ENCODE data around the gene TAGLN2.
A peak's percentile ranks its signal among the peaks of the same experiment; 100 is the strongest.
"Not testable (repeated sequence)": the region's sequence is repeated elsewhere in the genome, so short reads cannot be mapped to it uniquely, and the experiment has no call there.

TAGLN2 gene

DNA sequence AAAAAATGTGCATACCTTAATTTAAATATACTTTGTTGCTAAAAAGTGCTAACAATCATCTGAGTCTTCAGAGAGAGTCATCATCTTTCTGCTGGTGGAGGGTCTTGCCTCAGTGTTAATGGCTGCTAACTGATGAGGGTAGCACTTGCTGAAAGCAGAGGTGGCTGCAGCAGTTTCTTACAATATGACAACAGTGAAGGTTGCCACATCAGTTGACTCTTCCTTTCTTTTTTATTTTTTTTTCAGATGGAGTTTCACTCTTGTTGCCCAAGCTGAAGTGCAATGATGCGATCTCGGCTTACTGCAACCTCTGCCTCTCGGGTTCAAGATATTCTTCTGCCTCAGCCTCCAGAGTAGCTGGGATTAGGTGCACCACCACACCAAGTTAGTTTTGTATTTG is 22.8 kb downstream of the TAGLN2 start:
- DNase-seq (ENCODE audit: low read depth in 1 of 2, low spot score in 1 of 2), result no peak

DNA sequence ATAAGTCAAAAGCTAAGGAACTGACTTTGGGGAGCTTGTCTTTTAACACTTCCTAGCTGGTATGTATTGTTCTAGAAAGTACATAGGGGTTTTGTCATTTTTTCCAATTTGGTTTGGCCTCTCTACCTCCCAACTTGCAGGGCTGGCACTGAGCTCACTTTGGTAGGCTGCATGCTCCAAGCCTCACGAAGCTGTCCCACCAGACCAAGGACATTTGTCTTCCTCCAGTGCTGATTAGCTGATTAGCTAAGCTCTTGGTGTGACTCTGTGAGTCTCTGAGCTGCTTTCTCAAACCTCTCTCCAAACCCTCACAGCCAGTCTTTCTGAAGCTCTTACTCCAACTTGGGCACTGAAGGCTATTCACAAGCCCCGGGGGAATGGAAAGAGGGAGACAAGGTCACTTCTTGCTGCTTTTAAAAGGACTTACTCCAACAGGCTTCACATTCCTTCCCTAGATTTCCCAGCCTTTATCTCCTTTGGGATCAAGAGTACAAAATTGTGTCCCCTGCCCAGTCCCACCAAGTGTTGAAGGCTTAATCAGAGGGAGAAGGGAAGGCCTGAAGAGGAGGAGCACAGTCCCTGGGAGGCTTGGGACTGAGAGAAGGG is 24.4 kb downstream of the TAGLN2 start:
- no peak for DNase-seq (ENCODE audit: low read depth in 1 of 2, low spot score in 1 of 2)

DNA sequence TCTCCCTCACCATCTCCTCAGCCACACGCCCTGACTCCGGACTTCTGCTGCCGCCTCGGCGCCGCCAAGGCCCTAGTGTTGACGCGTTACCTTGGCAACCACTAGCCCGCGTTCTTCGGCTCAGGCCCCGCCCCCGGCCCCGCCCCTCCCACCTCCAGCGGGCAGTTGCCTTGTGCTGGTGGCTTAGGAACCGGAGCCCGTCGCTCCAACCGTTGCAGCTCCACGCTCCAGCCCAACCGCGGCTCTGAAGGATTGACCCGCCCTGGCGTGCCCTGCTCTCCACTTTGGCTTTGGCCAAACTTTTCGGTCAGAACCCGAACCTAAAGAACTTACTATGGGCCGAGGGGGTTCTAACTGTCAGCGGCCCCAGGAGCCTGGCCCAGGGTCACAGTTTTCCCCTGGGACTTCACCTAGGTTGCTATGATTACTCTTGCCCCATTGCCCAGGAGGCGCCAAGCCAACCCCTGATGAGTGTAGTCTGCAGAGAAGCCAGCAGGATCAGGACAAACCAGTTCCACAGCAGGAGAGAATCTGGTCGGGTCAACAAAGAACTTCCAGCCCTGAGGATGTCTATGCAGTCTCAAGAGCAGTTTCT is 25.1 kb downstream of the TAGLN2 start, which contains the start of gene CFAP45:
CFAP45 (minus strand) TSS at position 80 of the 595 bp plus-strand sequence; CDS start at position 13, 67 bp downstream.
- DNase-seq (ENCODE audit: low read depth in 1 of 2, low spot score in 1 of 2), result no peak

DNA sequence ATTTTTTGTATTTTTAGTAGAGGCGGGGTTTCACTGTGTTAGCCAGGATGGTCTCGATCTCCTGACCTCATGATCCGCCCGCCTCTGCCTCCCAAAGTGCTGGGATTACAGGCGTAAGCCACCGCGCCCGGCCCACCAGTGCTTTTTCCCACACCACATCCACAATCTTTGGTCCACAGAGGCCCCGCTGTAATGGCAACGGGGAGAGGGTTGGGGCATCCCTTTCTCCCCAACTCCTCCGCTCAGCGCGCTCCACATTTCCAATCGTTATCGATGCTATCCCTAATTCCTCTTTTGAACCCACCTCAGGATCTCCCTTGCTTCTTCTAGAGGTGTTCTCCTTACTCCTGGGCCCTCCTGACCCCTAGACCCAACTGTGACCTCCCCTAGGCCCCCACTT is 25.7 kb downstream of the TAGLN2 start:
- DNase-seq (ENCODE audit: low read depth in 1 of 2, low spot score in 1 of 2), result not testable (repeated sequence)

DNA sequence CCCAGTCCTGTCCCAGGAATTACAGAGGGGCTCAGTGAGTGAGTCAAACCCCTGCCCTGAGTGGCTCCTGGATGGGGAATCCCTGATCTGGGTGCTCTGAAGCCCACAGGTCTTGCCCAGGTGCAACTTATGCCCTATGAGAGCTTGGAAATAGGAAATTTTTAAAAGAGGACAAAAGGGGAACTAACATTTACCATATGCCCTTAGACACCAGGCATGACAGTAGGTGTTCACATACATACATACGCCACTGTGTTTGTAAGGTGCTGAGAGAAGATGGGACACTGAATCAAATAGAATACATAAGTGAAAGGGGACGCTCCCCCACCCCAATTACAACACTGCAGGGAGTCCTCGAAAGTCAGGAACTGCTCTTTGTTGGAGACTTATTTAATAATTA is 26.8 kb downstream of the TAGLN2 start:
- no peak for DNase-seq (ENCODE audit: low read depth in 1 of 2, low spot score in 1 of 2)

DNA sequence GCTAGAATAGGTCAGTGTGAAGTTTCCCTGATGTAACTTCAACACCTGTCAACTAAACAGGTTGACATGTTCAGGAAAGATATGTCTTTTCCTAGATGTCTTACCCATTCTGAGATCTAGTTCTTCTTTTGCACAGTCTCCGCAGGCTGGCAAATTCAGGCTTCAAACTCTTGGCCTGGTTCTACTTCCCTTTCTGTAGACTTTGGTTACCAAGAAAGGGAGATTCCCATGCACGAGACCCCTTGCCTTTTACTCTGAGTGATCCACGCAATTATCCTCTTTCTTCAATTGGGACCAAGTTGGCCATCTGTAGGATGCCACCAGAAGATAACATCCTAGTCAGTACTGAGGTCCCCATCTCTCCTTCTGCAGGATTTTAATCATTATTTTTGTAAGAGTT is 27.3 kb downstream of the TAGLN2 start:
- no peak for DNase-seq (ENCODE audit: low read depth in 1 of 2, low spot score in 1 of 2)

DNA sequence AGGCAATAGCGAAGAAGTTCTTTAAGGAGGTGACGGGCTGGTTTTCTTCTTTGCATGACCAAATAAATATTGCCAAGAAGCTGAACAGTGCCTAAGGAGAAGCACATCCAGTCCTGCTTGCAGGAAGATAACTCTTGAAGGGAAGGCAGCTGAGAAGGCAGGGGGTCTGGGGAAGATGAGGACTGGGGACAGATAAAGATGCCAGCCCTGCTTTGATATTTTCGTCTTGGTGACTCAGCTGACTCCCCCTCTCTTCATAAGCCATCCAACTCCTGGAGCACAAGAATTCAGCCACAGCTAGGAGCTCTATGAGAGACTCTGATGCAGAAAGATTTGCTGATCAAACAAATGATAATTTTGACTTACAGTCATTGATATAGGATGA is 28.8 kb downstream of the TAGLN2 start:
- DNase-seq (ENCODE audit: low read depth in 1 of 2, low spot score in 1 of 2), result no peak

DNA sequence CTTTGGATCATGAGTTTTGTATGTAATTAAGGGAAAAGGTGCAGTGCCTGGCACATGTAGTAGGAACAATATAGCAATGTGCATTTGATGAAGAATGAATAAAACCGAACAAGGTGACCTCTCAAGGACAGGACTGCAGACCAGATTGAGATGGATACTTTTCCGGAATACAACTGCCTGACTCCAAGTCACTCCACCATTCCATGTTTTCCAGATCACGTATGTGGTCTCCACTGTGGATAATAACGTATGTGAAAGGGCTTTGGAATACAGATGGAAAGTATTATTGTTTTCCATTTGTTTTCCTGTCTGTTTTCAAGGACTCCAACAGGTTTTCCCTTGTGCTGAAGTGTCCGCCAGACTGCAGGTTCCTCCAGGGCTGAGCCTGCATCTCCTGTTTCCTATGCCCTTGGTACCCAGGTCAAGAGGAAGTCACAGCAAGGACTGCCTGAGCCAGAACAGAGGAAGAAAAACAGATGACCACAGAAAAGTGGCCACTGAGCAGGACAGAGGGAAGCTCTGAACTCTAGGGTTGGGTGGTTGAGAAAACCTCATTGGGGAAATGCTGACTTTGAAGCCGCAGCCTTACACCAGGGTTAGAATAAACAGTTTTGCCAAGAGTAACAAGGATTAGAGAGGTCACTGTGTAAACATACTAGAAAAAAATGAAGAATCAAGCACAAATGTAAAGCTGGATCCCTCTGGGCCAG is 29.3 kb downstream of the TAGLN2 start:
- no peak for DNase-seq (ENCODE audit: low read depth in 1 of 2, low spot score in 1 of 2)

DNA sequence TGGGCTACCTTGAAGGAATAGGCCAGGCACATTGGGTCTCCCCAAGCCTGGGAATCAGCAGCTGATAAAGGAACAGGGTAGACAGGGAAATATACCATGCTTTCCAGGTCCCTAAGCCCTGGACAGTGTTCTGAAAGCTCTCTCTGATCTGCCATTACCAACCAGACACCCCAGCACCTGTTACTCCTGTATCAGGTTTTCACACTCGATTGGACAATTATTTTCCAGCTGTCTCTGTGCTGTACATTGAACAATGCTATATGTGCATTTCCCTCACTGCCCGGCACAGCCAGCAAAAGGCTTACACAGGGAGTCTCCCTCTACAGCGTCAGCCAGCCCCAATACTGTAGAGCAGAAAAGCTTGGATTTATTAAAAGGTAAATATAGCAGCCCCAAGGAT is 30.0 kb downstream of the TAGLN2 start:
- no peak for DNase-seq (ENCODE audit: low read depth in 1 of 2, low spot score in 1 of 2)

DNA sequence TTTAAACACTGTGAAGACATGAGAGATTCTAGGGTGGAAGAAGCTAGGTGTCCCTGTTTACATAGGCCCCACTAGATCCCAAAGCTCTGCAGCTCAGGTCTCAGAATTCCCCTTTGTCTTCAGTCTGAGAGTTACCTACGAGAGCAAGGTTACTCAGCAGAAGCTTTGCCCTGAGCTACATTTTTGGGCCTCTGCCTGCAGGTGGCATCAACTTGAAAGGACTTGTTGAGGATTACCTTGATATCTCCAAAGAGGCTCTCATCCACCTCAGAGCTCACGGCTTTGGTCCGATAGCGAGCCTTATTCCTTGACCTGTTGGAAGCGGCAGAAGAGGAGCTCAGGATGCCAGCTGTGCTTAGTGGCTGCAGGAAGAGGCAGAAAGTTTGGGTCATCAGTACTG is 32.4 kb downstream of the TAGLN2 start:
- no peak for DNase-seq (ENCODE audit: low read depth in 1 of 2, low spot score in 1 of 2)

DNA sequence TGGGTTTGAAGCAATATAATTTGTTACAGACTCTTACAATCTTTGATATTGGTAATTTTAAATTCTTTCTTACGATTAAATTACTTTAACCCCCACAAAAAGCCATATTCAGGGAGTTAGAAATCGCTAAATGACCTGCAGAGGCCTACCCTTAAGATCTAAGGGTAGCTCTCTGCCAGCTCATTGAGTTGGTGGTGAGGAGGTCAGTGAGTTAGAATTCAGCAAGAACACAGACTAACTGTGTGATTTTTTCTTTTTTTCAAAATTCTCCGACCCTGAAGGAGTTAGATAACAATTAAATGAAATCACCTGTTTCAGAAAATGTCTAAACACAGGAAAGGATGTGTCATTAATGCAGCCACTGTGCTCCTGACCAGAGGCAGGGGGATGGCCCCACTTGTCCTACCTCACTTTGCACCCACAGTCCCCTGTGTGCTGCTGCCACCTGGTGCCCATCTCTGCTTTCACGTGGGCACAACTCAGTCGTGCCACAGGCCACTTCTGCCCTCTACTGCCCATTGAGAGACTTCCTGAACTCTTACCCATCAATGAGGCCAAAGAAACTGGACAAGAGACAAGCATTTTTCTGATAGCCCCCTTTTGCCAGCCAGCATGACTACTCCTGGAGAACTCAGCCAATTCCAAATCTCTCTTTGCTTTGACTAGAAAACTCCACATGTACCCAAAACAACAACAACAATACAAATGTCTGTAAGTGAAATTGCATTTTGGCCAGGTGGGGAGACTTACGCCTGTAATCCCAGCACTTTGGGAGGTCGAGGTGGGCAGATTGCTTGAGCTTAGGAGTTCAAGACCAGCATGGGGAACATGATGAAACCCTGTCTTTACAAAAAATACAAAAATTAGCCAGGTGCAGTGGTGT is 33.8 kb downstream of the TAGLN2 start:
- peak; percentile 47 to 58 for DNase-seq (ENCODE audit: low read depth in 1 of 2, low spot score in 1 of 2)

DNA sequence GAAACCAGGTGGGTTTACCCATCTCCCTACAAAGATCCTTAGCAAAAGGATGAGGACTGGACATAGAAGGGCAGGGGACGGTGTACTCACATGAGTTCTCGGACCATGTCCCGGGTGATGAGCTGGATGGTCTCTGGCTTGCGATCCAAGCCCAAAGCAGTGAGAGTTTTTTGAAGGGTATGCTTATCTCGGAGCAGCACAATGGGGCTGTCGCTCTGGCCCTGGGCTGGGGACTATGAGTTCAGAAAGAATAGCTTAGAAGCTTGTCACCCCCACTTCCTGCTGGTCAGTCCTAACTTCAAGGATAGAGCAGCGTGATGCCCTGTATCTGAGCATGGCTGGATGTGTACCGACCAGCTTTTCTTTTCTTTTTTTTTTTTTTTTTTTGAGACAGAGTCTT is 34.9 kb downstream of the TAGLN2 start:
- DNase-seq (ENCODE audit: low read depth in 1 of 2, low spot score in 1 of 2), result no peak

DNA sequence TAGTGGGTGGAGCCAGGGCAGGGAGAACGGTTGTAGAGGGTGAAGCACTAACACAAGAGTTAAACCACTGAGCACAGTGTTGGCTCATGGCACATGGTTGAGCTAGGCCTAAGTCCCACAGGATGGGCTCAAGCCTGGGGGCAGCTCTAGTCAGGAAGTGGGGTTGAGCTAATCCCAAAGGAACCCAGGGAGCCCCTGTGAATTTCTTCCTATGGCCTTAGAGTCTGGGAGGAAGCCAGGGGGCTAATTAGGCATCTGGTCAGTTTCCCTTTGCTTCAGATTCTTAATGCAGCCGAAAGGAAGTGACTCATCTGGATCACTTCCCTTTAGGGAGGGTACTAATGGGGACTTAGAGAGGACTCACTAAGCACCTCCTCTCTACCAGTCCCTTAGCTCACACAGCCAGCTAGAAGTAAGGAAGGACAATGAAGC is 35.5 kb downstream of the TAGLN2 start:
- DNase-seq (ENCODE audit: low read depth in 1 of 2, low spot score in 1 of 2), result no peak

DNA sequence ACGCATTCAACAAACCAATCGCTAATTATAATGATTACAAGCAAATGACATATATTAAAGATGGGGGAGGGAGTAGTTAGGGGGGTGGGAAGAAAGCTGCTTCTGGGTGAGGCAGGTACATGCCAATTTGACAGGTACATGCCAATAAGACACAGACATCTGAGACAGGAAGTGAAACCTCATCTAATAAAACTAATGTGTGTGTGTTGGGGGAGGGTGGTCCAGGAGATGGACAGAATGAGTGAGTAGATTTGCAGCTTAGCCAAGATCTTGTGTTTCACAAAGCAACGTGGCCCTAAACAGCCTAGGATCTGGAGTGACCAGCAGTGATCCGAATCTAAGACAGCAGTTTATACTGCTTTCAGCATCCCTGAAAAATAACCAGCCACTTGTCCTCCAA is 36.1 kb downstream of the TAGLN2 start:
- no peak for DNase-seq (ENCODE audit: low read depth in 1 of 2, low spot score in 1 of 2)

DNA sequence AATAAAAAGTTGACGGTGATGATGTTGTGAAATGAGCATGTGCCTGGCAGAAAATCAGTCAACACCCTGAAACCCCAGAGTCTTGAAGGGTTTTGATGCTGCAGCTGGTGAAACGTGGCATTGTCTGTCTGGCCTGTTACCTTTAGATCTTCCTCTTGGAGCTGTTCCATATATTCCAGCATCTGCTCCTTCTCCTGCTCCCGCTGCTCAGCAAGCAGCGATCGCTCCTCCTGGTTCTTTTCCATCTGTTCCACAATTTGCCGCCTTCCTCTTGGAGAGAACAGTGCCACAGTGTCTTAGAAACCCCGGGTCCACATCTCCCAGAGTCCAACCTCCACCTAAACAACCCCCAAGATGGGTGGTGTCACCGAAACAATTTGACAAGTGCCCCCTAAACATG is 41.0 kb downstream of the TAGLN2 start:
- DNase-seq (ENCODE audit: low read depth in 1 of 2, low spot score in 1 of 2), result no peak

DNA sequence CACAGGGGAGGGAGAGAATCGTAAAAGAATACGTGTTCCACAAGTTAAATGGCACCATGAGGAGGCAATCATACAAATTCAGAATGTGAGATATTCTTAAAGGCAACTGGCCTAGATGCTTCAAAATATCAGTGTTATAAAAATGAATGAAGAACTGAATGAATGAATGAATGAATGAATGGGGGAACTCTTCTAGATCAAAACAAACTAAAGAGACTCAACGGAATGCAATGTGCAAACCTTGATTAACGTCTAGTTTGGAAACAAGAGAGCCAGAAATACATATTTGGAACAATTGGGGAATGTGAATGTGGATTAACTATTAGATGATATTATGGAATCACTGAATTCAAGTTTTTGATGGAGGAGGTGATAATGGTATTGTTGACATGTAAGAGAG is 42.2 kb downstream of the TAGLN2 start:
- no peak for DNase-seq (ENCODE audit: low read depth in 1 of 2, low spot score in 1 of 2)

DNA sequence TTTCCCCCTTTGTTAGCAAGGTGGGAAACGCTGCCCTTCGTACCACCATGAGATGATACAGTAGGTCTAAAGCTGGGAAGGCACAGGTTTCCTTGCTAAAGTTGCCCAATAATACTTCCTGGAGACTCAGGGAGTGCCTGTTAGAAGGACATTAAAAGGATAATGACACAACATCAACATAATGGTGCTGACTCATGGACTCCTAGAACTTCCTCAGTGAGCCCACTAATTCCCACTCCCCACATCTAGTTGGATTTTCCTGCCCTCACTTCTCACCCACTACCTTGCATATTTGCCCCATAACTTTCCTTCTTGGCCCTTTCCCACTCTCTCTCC is 42.8 kb downstream of the TAGLN2 start:
- no peak for DNase-seq (ENCODE audit: low read depth in 1 of 2, low spot score in 1 of 2)

DNA sequence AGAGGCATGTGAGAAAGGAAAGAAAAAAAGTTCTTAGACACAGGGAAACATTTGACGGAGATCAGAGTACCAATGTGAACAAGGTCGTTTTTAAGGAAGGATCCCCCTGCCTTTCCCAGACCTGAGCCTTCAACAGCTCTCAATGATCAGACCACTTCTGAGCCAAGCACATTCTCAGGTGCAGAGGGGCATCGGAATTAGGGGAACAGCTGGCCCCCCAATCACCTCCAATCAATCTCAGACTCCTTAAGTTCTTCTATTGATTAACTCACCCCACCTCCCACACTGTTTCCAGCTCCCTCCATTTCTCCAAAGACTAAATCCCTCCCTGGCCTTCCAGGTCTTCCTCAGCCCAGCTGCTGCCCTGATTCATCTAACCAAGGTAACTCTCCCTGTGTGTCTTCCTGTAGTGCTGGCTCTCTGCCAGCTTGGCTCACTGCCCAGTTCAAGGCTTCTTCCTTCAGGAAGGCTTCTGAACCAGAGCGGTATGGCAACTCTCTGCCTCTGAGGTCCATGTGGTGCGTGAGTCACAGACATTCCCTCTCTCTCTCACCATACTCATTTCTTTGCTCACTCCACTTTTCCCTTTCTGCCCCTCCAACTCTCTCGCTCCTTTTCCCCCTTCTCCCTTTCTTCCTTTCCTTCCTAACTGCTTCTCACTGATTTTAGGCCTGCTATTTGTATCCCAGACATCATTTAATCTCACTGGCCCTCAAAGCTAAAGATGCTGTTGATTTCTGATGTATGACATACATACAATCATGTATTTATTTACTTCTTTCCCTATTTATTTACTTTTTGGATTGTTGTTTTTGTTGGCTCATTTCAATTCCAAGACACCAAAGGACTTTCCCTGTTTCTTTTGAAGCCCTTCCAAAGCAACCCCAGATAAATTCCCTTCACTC is 43.4 kb downstream of the TAGLN2 start:
- DNase-seq (ENCODE audit: low read depth in 1 of 2, low spot score in 1 of 2), result no peak

DNA sequence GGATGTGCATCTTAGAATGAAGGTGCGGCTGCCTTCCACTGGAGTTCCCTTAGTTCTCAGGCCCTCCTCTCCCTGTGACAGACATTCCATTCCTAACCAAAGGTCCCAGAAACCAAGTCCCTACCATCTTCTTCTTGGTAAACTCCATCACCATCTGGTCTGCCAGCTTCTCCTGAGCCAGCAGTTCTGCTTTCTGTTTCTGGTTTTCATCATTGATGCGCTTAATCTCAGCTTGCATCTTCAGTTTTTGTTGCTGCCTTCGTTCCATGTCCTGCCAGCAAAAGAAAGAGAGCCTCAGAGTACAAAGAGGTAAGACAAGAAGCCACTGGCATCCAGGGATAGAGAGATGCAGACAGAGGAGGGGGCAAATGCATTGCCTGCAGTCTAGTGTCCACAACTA is 44.9 kb downstream of the TAGLN2 start:
- no peak for DNase-seq (ENCODE audit: low read depth in 1 of 2, low spot score in 1 of 2)

DNA sequence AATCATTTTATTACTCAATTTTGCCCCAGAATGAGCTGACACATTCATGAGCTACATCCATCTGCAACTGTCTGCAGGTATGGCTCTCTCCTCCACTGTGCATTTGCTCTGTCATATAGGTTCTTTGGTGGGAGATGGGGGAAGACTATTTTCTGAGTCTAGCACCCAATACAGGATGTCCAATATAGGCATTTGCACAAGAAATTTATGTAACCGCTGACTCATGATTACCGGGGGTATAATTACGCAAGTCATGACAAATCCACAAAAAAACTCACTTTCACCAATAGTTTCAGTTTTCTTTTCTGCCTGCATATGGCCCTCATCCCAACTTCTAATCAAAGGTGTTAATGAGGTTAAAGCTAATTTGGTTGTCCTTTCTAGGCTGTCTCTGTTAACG is 45.3 kb downstream of the TAGLN2 start:
- DNase-seq (ENCODE audit: low read depth in 1 of 2, low spot score in 1 of 2), result no peak

DNA sequence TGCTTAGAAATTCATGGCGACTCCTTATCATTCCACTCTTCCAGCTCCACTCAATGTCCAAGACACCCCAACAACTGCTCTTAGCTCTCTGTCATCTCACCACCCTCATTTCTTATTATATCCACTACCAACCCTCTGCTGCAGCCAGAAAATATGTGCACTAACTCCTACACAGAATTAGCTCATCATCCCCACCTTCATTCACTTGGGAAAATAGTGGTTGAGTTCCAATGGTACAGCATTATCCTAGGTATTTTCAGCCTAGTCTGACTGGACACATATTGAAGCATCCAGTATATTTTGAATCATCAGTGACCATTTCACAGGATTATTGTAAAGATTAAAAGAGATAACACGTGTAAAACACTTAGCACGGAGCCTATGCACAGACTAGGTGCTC is 46.2 kb downstream of the TAGLN2 start:
- DNase-seq (ENCODE audit: low read depth in 1 of 2, low spot score in 1 of 2), result no peak
